K562 (cell line): ENCODE results near the gene ASCC1. TPM values are rescaled to one million over a fixed set of nuclear protein-coding genes. Genes with fewer than 3 reads are reported as not detected.

Experiments used
- ATAC-seq: fragments of 200-7000 bp; cut with Tn5 transposase; 3 replicates; pipeline ENCODE4 v1.9.1; 2020; ENCODE audit warnings: moderate library complexity
- BruUV-seq: library from RNA; stranded (reverse); fragments of 400-500 nt; replicated peaks from 2 replicates; lab custom pipeline; 2021; lab: Mats Ljungman, UMichigan
- CTCF ChIA-PET: fragments of 300-600 bp; formaldehyde crosslinking; extraction: SDS; loops from one replicate; lab custom pipeline; 2021; ENCODE audit warnings: low intra/inter-chr PET ratio; lab: Yijun Ruan, JAX
- POLR2A ChIA-PET: fragments of 300-600, 350-650 bp; sonication (Branson Sonifier 250); formaldehyde crosslinking; extraction: SDS; loops from one replicate; lab custom pipeline; 2021; ENCODE audit warnings: antibody characterized with exemption, inconsistent platforms; lab: Yijun Ruan, JAX
- DNase-seq, 4 experiments: peaks; one replicate each; pipeline versions ENCODE4 v3.0.0 to v3.0.0-alpha.2; 2011 to 2018; ENCODE audit warnings: low spot score in 3 of 4, mixed read lengths in 3 of 4; ENCODE audit errors: extremely low read depth in 1 of 4
- FAIRE-seq: peaks from 2 replicates; lab custom pipeline; 2011; peaks lifted over from hg19 to GRCh38; lab: Jason Lieb, UNC
- H2AFZ ChIP-seq: 2 replicates; pipeline ENCODE4 v1.6.0; 2011; ENCODE audit warnings: low read depth, low read length, control low read depth, inconsistent platforms
- H3K27ac ChIP-seq: fragments of 200-600 bp; 3 replicates; pipeline ENCODE4 v1.8.0; 2011; ENCODE audit warnings: low read depth, mild to moderate bottlenecking, control low read depth, inconsistent platforms, low read length, moderate library complexity, mixed read lengths; ENCODE audit errors: extremely low read depth
- H3K27me3 ChIP-seq, 2 experiments: fragments of 300-600 bp in 1 of 2; 2 replicates in 1 of 2; 3 replicates in 1 of 2; pipeline versions ENCODE4 v1.6.0 to v1.8.0; 2011; ENCODE audit warnings: inconsistent platforms in 2 of 2, low read length in 2 of 2, mild to moderate bottlenecking in 1 of 2, mixed read lengths in 1 of 2, moderate library complexity in 1 of 2; ENCODE audit not compliant: control insufficient read depth in 2 of 2, insufficient read depth in 2 of 2
- H3K36me3 ChIP-seq: fragments of 300-600 bp; 3 replicates; pipeline ENCODE4 v1.8.0; 2011; ENCODE audit warnings: mild to moderate bottlenecking, low read length, inconsistent platforms; ENCODE audit not compliant: control insufficient read depth, insufficient read depth
- H3K4me1 ChIP-seq, 2 experiments: fragments of 200-600 bp in 1 of 2; replicated peaks in 1 of 2; 2 replicates in 1 of 2; 3 replicates in 1 of 2; pipeline versions ENCODE4 v1.5.1 to v1.8.0; 2011; ENCODE audit warnings: inconsistent platforms in 2 of 2, low read length in 2 of 2, mild to moderate bottlenecking in 1 of 2, mixed read lengths in 1 of 2, moderate library complexity in 1 of 2; ENCODE audit not compliant: control insufficient read depth in 2 of 2, insufficient read depth in 2 of 2
- H3K4me2 ChIP-seq: 2 replicates; pipeline ENCODE4 v1.6.1; 2011; ENCODE audit warnings: low read length, control low read depth, inconsistent platforms, mixed read lengths; ENCODE audit not compliant: insufficient read depth
- H3K4me3 ChIP-seq: fragments of 200-600 bp; sonication (generic), shearing (Covaris generic); 2 replicates; pipeline ENCODE4 v1.5.1; 2016; ENCODE audit warnings: control low read depth, inconsistent platforms
- H3K79me2 ChIP-seq: fragments of 200-600 bp; 3 replicates; pipeline ENCODE4 v1.8.0; 2011; ENCODE audit warnings: low read length, inconsistent platforms; ENCODE audit not compliant: control insufficient read depth, insufficient read depth
- H3K9ac ChIP-seq, 2 experiments: 2 replicates each; pipeline versions ENCODE4 v1.6.0 to v1.6.1; 2011; ENCODE audit warnings: low read depth in 2 of 2, low read length in 2 of 2, control low read depth in 1 of 2, inconsistent platforms in 1 of 2, mild to moderate bottlenecking in 1 of 2, mixed read lengths in 1 of 2; ENCODE audit not compliant: insufficient read depth in 1 of 2
- H3K9me1 ChIP-seq: one replicate; pipeline ENCODE4 v1.6.0; 2011; ENCODE audit warnings: inconsistent platforms, mild to moderate bottlenecking, low read length, moderate library complexity; ENCODE audit not compliant: control insufficient read depth, insufficient read depth
- H3K9me3 ChIP-seq: replicated peaks from 2 replicates; pipeline ENCODE4 v1.5.1; 2011; ENCODE audit warnings: low read depth, low read length, inconsistent platforms; ENCODE audit not compliant: control insufficient read depth, insufficient read depth
- H4K20me1 ChIP-seq: replicated peaks from 2 replicates; pipeline ENCODE4 v1.6.1; 2011; ENCODE audit warnings: low read length, inconsistent platforms, mixed read lengths; ENCODE audit not compliant: control insufficient read depth, insufficient read depth
- DACH1 ChIP-seq: fragments of 450-650 bp; IDR thresholded peaks from 2 replicates; pipeline ENCODE4 v1.6.1; 2018; ENCODE audit not compliant: partially characterized antibody
- GATAD2B ChIP-seq: fragments of 450-650 bp; IDR thresholded peaks from 2 replicates; pipeline ENCODE4 v1.6.1; 2017; ENCODE audit warnings: mild to moderate bottlenecking, borderline replicate concordance
- PCBP2 ChIP-seq: fragments of 200-400 bp; formaldehyde crosslinking; IDR thresholded peaks from 2 replicates; pipeline ENCODE4 v1.6.1; 2018; ENCODE audit warnings: low read length, low read depth, mild to moderate bottlenecking, moderate library complexity; ENCODE audit not compliant: poor library complexity, severe bottlenecking
- POLR2H ChIP-seq: IDR thresholded peaks from 2 replicates; pipeline ENCODE4 v1.6.1; 2016; ENCODE audit warnings: missing genetic modification characterization, low read depth, mild to moderate bottlenecking, control low read depth, missing compliant biosample characterization, moderate library complexity
- U2AF2 ChIP-seq: fragments of 200-400 bp; formaldehyde crosslinking; optimal IDR thresholded peaks from 2 replicates; pipeline ENCODE3; 2017; ENCODE audit warnings: low read depth, mild to moderate bottlenecking, low read length
- ZBTB12 ChIP-seq: fragments of 250-450 bp; sonication (Bioruptor Pico); IDR thresholded peaks from 2 replicates; pipeline ENCODE4 v1.4.0; 2020
- WGBS: fragments of 100-300 bp; shearing (Covaris generic); methylation state at CpG from one replicate; pipeline ENCODE4 v1.1.6; 2016; ENCODE audit warnings: low coverage, mixed read lengths; ENCODE audit not compliant: insufficient coverage; ENCODE audit errors: missing lambda C conversion rate; 5-methylcytosine and 5-hydroxymethylcytosine counted together
- in situ Hi-C: fragments of 300-500 bp; cut with MboI; formaldehyde crosslinking; loops from 4 replicates; pipeline ENCODE4 v1.15.0; 2018; ENCODE audit warnings: inconsistent platforms, mixed read lengths
- intact Hi-C: fragments of 100-400 bp; cut with micrococcal nuclease; formaldehyde crosslinking; loops from 2 replicates; pipeline ENCODE4 v1.14.2; 2022
- polyA plus RNA-seq, 8 experiments: library from polyadenylated mRNA; depleted of rRNA in 4 of 8; stranded (reverse) in 5 of 8; unstranded in 3 of 8; fragments of >200 nt; fragmentation: Nextera tagmentation in 2 of 8; fragmentation: Illumina TruSeq in 1 of 8; extraction: Ambion mirVana in 2 of 8; extraction: Trizol in 1 of 8; gene quantifications; 2 replicates each; pipeline versions ENCODE4 v1.2.1 to v1.2.3, GENCODE V29; 2011 to 2014; ENCODE audit warnings: inconsistent platforms in 1 of 8, missing spikeins in 1 of 8
- total RNA-seq, 7 experiments: library from RNA; depleted of rRNA in 6 of 7; stranded (reverse); fragments of >200 nt in 6 of 7; fragmentation: Illumina TruSeq in 2 of 7; extraction: Trizol in 2 of 7; gene quantifications; 2 replicates each; pipeline versions ENCODE4 v1.2.1 to v1.2.3, GENCODE V29; 2011 to 2021; ENCODE audit warnings: low replicate concordance in 1 of 7

The ASCC1 gene
- total and polyA plus RNA-seq, 9 of the 15 experiments (the other 6 are each of a cell fraction or from before 2014, with no cell fraction given): 31.7 to 73.3 (median 52.8) TPM

- BruUV-seq: no TSS peak
- CTCF ChIA-PET: no interaction called here
- ATAC-seq: no peak
- no peaks in the 10 kb centered on the region for H3K27me3 ChIP-seq
- H2AFZ ChIP-seq: no peak overlapping the region
- DNase-seq: no peak
- in situ Hi-C loops (no loop called here), intact Hi-C loops (no loop called here)
- H3K4me1 ChIP-seq: no peaks in the 10 kb centered on the region
- no peaks in the 10 kb centered on the region for H3K9me3 ChIP-seq
- no peaks in the 10 kb centered on the region for H3K36me3 ChIP-seq
- H3K79me2 ChIP-seq: no peaks in the 10 kb centered on the region
- no peaks in the 10 kb centered on the region for H3K9me1 ChIP-seq
- H3K9ac ChIP-seq: no peak overlapping the region
- TF ChIP-seq GATAD2B: peak; percentile 59; the same call in 1 of the 2 replicates
- TF ChIP-seq DACH1: peak; percentile 92
- no peak for TF ChIP-seq ZBTB12 (CRISPR knock-in tag)
- TF ChIP-seq PCBP2: no peak
- TF ChIP-seq U2AF2: no peak
- no peak for TF ChIP-seq POLR2H (tag)
- no peak overlapping the region for H3K4me3 ChIP-seq
- no peak overlapping the region for H3K27ac ChIP-seq
- no peak for FAIRE-seq
- WGBS: 11% methylated on average over 2 of the region's 2 CpGs
- no peaks in the 10 kb centered on the region for H4K20me1 ChIP-seq
- POLR2A ChIA-PET: interaction anchor here (0.8 to 1.4 kb wide), 3 partner anchors 34 to 748 kb away, joined by 3 to 4 read pairs (median 4); no protein-coding TSS in a partner anchor
- H3K4me2 ChIP-seq: no peak overlapping the region
Measured at GRCh38 chr10:72140850-72141249, 75.2 kb downstream of the ASCC1 start.
